Ovary (tissue), 9 donors: ENCODE results near the gene GLCCI1. TPM values are rescaled to one million over a fixed set of nuclear protein-coding genes. Genes with fewer than 3 reads are reported as not detected.

Experiments
- DNase-seq, 5 donors: peaks; one replicate each; pipeline ENCODE4 v3.0.0-alpha.2; 2019 to 2020
- H3K27ac ChIP-seq, 2 donors: fragments of 200-600 bp; one replicate each; pipeline versions ENCODE4 v1.5.1 to v1.8.0; 2019 to 2022
- H3K27me3 ChIP-seq: fragments of 200-600 bp; one replicate; pipeline ENCODE4 v1.8.0; 2022
- H3K36me3 ChIP-seq: fragments of 200-600 bp; sonication (generic); one replicate; pipeline ENCODE4 v1.5.1; 2019
- H3K4me1 ChIP-seq: one replicate; pipeline ENCODE4 v1.8.1; 2013; ENCODE audit warnings: mild to moderate bottlenecking, moderate library complexity; ENCODE audit not compliant: insufficient read depth
- H3K4me3 ChIP-seq: fragments of 200-600 bp; sonication (generic); one replicate; pipeline ENCODE4 v1.5.1; 2017
- H3K9me3 ChIP-seq, 2 donors: fragments of 200-600 bp in 1 of 2; sonication (generic) in 1 of 2; one replicate each; pipeline versions ENCODE4 v1.5.1 to v1.8.1; 2013 to 2019; ENCODE audit warnings: mild to moderate bottlenecking in 1 of 2, moderate library complexity in 1 of 2
- EP300 ChIP-seq: sonication (generic); formaldehyde crosslinking; IDR thresholded peaks from one replicate; pipeline ENCODE4 v1.6.1; 2017; ENCODE audit warnings: antibody characterized with exemption
- POLR2A ChIP-seq: fragments of 450-650 bp; IDR thresholded peaks from one replicate; pipeline ENCODE4 v1.6.1; 2017; ENCODE audit warnings: antibody characterized with exemption, mild to moderate bottlenecking, moderate library complexity
- whole genome bisulfite sequencing, 3 donors: extraction: QIAGEN DNeasy Blood & Tissue Kit in 1 of 3; methylation state at CpG; one replicate each; pipeline versions ENCODE4 v1.1.5 to v1.1.7; 2013 to 2017; 5-methylcytosine and 5-hydroxymethylcytosine counted together
- intact Hi-C, 4 donors: fragments of 100-400 bp; cut with DNase I; formaldehyde crosslinking; loops; one replicate each; pipeline versions ENCODE4 v1.11.0 to v1.15.1; 2022 to 2023
- polyA plus RNA-seq, 2 donors: library from polyadenylated mRNA; stranded (reverse); fragments of 200-250 nt in 1 of 2; fragments of 350-450 nt in 1 of 2; fragmentation: Illumina TruSeq in 1 of 2; extraction: RNeasy Lipid Tissue Mini Kit (QIAGEN cat#74804) in 1 of 2; gene quantifications; one replicate each; pipeline ENCODE4 v1.2.3, GENCODE V29; 2013 to 2014
- total RNA-seq, 7 donors: library from RNA; depleted of rRNA in 2 of 7; stranded (reverse); fragments of >200 nt in 2 of 7; fragmentation: NEBNext Ultra II Directional in 3 of 7; extraction: Animal tissue kit (Norgen Biotek cat#: 25700) in 3 of 7; gene quantifications; one replicate each; pipeline versions ENCODE4 v1.1.0 to v1.2.4, GENCODE V29; 2016 to 2023
- TF ChIP-seq, protein P1 (sequence below), 3 donors: fragments of 450-650 bp in 2 of 3; fragments of 200-600 bp in 1 of 3; IDR thresholded peaks; one replicate each; pipeline versions ENCODE4 v1.5.1 to v1.8.0; 2016 to 2022; ENCODE audit warnings: antibody characterized with exemption in 3 of 3, mild to moderate bottlenecking in 1 of 3
- donor health status: DM: no; HTN: no; CAD: no; lungs with moderate emphysema.
- donor health status: DM: no; HTN: no; CAD: no.
- donor health status: Bipolar disorder and iron deficiency.
- donor health status: DM: yes; HTN: yes; CAD: no.
- donor health status: DM: no; HTN: no; CAD: no.
- donor health status: DM: yes; HTN: yes; CAD: no.

The GLCCI1 gene
- total and polyA plus RNA-seq, 9 donors: 6.2 to 12.7 (median 9.9) TPM

DNA sequence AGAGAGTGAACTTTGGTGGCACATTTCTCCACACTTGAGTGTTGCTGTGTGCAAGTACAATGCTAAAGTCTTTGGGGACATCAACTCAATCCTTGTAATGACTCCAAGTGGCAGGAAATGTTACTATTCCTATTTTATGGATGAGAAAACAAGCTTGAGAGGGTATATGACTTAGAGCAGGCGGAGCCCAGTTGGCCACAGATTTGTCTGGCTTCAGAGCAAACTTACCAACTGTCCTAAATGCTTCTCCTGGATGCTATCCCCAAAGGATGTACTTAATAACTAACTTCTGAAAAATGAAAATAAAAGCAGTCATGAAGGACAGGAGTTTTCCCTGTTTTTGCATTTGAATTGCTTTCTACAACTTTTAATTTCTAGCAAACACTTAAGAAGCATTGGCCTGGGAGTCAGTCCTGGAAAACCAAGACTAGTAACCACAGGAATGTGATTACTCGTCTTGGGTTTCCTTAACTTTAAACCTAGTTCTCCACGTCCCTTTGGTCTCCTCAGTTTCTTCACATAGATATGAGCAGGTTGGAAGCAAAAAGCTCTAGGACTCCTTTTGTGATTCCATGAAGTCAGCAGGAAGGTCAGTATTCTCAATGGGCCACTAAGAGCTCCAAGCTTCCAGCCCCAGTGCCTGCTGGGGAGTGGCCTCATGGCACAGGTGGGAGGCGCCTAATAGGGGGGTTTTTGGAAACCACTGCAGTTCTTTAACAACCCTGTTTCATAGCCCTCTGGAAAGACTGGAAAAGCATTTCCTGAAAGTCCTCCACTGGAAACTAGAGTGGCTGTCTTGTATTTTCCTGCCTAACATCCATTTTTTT, 140.8 kb downstream of the GLCCI1 start:
- Histone ChIP-seq H3K27me3 (no peaks in the 10 kb centered on the region), H3K4me1 (no peaks in the 10 kb centered on the region), H3K4me3 (no peak overlapping the region), H3K27ac (no peak overlapping the region), H3K36me3 (no peaks in the 10 kb centered on the region), H3K9me3 (no peaks in the 10 kb centered on the region)
- TF ChIP-seq POLR2A (no peak), EP300 (no peak)
- TF ChIP-seq, protein P1, sequence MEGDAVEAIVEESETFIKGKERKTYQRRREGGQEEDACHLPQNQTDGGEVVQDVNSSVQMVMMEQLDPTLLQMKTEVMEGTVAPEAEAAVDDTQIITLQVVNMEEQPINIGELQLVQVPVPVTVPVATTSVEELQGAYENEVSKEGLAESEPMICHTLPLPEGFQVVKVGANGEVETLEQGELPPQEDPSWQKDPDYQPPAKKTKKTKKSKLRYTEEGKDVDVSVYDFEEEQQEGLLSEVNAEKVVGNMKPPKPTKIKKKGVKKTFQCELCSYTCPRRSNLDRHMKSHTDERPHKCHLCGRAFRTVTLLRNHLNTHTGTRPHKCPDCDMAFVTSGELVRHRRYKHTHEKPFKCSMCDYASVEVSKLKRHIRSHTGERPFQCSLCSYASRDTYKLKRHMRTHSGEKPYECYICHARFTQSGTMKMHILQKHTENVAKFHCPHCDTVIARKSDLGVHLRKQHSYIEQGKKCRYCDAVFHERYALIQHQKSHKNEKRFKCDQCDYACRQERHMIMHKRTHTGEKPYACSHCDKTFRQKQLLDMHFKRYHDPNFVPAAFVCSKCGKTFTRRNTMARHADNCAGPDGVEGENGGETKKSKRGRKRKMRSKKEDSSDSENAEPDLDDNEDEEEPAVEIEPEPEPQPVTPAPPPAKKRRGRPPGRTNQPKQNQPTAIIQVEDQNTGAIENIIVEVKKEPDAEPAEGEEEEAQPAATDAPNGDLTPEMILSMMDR (IDR thresholded peaks at IDR 0.05): no peak
- intact Hi-C loops: no loop called here
- 51 to 54% (median 54%) methylated on average over 4 of the region's 4 CpGs for WGBS, 3 donors
- no peak for DNase-seq

DNA sequence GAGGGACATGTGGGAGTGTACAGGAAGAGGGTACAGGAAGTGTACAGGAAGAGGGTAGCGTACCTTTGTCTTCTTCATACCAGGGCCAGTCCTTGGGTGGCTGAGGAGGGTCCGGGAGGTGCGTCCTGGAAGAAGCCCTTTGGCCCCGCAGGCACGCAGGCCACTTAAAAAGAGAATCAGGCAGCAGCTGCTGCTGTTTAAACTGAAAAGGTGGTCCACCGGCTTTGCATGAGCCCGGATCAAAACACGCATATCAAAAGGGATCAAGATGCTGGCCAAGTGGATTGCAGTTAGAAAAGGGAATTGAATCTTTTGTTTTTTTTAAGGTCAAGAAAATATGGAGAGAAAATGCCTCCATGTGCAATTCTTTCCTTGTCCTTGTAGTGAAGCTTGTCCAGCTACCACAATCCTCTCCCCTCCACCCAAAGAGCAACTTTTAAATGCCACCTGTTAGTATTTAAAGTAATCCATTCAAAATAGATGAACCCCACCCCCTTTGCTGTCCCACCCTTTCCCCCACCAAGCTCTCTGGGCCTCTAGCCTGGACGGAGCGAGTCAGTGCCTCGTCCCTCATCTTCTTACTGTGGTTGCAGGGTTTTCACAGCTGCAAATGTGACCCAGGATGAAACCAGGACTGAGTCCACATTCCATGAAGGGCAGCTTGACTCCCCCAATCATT, 142.8 kb downstream of the GLCCI1 start:
- no peak overlapping the region for H3K27ac ChIP-seq
- no peak overlapping the region for H3K4me3 ChIP-seq
- H3K9me3 ChIP-seq: no peaks in the 10 kb centered on the region
- no peaks in the 10 kb centered on the region for H3K4me1 ChIP-seq
- no peak for DNase-seq
- H3K27me3 ChIP-seq: no peaks in the 10 kb centered on the region
- no peaks in the 10 kb centered on the region for H3K36me3 ChIP-seq
- 70 to 77% (median 74%) methylated on average over 11 of the region's 11 CpGs for WGBS, 3 donors
- TF ChIP-seq POLR2A: no peak
- no peak for TF ChIP-seq EP300
- TF ChIP-seq, protein P1 (IDR thresholded peaks at IDR 0.05): no peak
- intact Hi-C loops: no loop called here

DNA sequence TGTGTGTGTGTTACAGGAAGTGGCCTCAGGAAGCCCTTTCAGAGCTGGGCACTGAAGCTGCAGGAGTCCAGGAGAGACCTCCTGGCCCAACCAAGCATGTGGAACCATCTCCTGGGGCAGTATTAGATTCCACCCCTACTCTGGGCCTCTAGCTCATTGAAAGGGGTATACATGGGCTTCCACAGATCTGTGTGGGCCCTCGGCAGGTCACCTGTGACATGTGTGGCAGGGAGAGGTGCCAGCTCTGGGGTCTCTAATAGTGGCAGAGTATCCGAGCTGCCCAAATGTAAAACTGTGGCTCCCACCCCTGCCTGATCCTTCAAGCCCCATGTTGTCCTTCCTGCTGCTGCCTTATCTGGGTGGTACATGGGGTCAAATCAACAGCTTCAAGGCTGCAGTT, 144.1 kb downstream of the GLCCI1 start:
- H3K36me3 ChIP-seq: no peaks in the 10 kb centered on the region
- TF ChIP-seq EP300 (no peak), POLR2A (no peak)
- TF ChIP-seq, protein P1 (IDR thresholded peaks at IDR 0.05): no peak
- WGBS, 3 donors: 93 to 100% (median 95%) methylated on average over 2 of the region's 2 CpGs
- H3K27me3 ChIP-seq: no peaks in the 10 kb centered on the region
- DNase-seq: no peak
- H3K4me1 ChIP-seq: no peaks in the 10 kb centered on the region
- H3K4me3 ChIP-seq: no peak overlapping the region
- no peak overlapping the region for H3K27ac ChIP-seq
- H3K9me3 ChIP-seq: no peaks in the 10 kb centered on the region
- intact Hi-C loops: no loop called here

DNA sequence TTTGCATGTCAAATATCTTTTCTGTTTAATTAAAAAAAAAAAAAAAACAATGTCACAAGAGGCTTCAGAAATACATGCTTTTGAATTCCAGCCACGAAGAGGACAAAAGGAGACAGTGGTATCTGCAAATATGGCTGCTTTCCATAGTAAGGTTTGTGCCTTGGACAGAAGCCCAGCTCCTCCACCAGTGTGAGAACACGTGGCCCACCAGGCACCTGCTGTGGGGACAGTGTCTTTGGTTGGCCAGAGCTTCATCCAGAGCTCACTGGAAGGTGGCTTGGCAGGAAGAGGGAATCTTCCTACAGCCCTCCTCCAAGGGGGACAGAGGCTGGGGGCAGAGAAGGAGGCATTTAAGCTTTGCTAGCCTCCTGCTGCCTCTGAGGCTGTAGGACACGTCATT, 144.6 kb downstream of the GLCCI1 start:
- no peak overlapping the region for H3K4me3 ChIP-seq
- intact Hi-C loops: no loop called here
- no peak for DNase-seq

More for the DNA sequence above, 144.6 kb downstream of the GLCCI1 start:
- no peaks in the 10 kb centered on the region for H3K4me1 ChIP-seq
- H3K9me3 ChIP-seq: no peaks in the 10 kb centered on the region
- TF ChIP-seq, protein P1 (IDR thresholded peaks at IDR 0.05): no peak
- TF ChIP-seq EP300: no peak
- no peak for TF ChIP-seq POLR2A
- H3K27ac ChIP-seq: no peak overlapping the region
- H3K36me3 ChIP-seq: no peaks in the 10 kb centered on the region
- 76 to 89% (median 82%) methylated on average over 3 of the region's 3 CpGs for WGBS, 3 donors
- no peaks in the 10 kb centered on the region for H3K27me3 ChIP-seq
